Occipital lobe (tissue), 2 donors: ENCODE results near the gene DNM3. TPM values are rescaled to one million over a fixed set of nuclear protein-coding genes. Genes with fewer than 3 reads are reported as not detected.

Experiments used
- DNase-seq: peaks from one replicate; lab custom pipeline; 2025; lab: John Stamatoyannopoulos, UW
- total RNA-seq: library from RNA; depleted of rRNA; stranded (reverse); fragments of >200 nt; gene quantifications from one replicate; pipeline ENCODE4 v1.2.3, GENCODE V29; 2014

Gene DNM3
- total RNA-seq, 1 donor from 2014 or later: 115 TPM

GRCh38 chr1:172322219-172323061 is 481.1 kb downstream of the DNM3 start:
- DNase-seq: no peak

- DNase-seq: no peak
Observed at GRCh38 chr1:172323686-172324085, 482.4 kb downstream of the DNM3 start.

GRCh38 chr1:172324086-172324485 is 482.8 kb downstream of the DNM3 start:
- no peak for DNase-seq

DNA sequence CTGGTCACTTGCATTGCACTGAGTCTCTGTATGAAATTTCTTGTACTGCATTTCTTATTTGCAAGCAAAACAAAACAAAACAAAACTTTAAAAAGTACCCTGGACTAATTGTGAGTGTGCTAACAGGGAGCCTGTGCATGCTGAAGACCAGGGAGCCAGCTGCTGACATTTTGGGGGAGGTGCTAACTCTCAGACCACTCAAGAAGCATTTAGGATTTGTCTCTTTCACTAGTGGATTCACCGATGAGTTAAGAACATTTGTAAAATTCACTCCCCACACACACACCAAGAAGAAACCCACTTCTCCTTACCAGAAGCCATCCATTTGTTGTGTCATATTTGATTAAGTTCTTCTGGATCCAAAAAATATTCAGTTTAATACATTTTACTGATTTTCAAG is 483.5 kb downstream of the DNM3 start:
- no peak for DNase-seq

DNA sequence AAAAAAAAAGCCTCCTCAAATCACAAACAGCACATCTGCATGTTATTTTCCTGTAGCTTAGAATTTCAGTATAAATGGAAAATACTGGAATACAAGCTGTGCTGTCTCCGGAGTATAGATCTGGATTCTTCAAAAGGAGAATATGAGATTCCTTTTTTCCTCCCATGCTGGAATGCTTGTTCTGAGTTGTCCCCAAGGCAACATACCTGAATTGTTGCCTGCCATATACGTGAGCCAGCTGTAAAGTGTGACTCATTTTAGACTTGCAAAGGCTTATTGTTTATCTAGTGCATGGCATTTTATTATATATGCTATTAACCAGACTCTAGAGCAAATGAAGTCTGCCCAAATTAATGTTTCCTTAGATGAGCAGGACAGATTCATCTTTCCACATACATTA is 484.2 kb downstream of the DNM3 start:
- DNase-seq: no peak

DNA sequence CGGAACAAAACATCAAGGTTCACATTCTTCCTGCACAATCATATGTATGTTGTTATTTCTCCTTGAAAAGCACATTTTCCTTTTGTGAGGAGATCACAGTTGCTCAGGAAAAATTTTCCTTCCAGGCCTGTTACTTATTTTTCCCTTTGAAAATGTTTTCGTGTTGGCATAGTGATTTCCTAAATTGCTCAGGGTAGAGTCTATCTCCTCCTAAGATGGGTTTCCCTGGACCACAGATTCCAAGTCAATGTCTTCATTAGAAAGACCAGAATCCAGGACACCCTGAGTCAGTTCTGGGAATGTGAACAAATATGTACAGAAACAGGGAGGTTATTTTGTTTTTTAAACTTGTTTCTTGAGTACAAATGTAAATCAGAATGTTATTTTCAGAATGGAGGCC is 484.8 kb downstream of the DNM3 start:
- no peak for DNase-seq

DNA sequence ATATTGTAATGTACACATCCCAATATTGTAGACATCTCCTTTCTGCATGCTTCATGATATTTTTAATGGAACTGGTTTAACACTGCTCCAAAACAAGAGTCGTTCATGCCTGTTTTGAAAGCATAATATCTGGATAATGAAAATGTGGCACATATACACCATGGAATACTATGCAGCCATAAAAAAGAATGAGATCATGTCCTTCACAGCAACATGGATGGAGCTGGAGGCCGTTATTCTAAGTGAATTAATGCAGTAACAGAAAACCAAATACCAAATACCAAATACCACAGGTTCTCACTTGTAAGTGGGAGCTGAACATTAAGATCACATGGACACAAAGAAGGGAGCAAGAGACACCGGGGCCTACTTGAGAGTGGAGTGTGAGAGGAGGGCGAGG is 487.0 kb downstream of the DNM3 start:
- no peak for DNase-seq

- no peak for DNase-seq
Observed at GRCh38 chr1:172332230-172332629, 490.9 kb downstream of the DNM3 start.

DNA sequence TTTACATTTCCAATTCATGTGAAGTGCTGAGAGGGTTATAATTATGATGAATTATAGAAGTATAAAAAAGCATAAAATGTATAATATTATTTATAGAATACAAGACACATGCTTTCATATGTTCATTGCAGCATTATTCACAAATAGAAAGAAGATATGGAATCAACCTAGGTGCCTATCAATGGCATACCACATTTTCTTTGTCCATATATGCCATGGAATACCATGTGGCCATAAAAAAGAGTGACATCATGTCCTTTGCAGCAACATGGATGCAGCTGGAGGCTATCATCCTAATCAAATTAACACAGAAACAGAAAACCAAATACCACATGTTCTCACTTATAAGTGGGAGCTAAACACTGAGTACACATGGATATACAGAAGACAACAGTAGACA is 494.1 kb downstream of the DNM3 start:
- no peak for DNase-seq

- no peak for DNase-seq
Observed at GRCh38 chr1:172338295-172338735, 497.0 kb downstream of the DNM3 start.

DNA sequence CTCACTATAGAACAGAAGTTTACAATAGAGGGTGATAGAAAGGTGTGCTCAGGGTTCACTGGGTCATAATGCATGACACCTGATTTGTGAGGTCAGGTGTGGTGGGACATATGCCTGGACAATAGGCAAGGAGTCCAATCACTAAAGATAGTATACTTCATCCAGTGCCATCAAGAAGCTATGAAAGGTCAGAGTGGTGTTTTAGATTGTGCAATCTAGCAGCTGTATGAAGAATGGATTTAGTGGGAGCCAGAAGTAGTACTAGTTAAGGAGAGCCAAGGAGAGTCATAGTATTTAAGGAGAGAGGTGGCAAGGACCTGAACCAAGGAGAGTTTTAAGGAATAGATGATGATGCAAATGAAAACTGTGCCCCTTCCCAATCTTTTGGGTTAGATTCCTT is 498.5 kb downstream of the DNM3 start:
- DNase-seq: no peak

GRCh38 chr1:172340520-172340919 is 499.2 kb downstream of the DNM3 start:
- DNase-seq: no peak

DNA sequence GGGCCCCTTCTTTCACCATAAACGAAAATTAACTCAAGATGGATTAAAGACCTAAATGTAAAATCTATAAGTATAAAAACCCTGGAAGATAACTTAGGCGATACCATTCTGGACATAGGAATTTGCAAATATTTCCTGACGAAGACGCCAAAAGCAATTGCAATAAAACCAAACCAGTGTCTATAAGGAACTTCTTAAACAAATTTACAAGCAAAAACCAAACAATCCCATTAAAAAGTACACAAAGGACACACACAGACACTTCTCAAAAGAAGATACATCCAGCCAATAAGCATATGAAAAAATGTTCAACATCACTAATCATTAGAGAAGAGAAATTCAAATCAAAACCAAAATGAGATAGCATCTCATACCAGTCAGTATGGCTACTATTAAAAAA is 500.4 kb downstream of the DNM3 start:
- no peak for DNase-seq

- no peak for DNase-seq
Observed at GRCh38 chr1:172342584-172343239, 501.4 kb downstream of the DNM3 start.

DNA sequence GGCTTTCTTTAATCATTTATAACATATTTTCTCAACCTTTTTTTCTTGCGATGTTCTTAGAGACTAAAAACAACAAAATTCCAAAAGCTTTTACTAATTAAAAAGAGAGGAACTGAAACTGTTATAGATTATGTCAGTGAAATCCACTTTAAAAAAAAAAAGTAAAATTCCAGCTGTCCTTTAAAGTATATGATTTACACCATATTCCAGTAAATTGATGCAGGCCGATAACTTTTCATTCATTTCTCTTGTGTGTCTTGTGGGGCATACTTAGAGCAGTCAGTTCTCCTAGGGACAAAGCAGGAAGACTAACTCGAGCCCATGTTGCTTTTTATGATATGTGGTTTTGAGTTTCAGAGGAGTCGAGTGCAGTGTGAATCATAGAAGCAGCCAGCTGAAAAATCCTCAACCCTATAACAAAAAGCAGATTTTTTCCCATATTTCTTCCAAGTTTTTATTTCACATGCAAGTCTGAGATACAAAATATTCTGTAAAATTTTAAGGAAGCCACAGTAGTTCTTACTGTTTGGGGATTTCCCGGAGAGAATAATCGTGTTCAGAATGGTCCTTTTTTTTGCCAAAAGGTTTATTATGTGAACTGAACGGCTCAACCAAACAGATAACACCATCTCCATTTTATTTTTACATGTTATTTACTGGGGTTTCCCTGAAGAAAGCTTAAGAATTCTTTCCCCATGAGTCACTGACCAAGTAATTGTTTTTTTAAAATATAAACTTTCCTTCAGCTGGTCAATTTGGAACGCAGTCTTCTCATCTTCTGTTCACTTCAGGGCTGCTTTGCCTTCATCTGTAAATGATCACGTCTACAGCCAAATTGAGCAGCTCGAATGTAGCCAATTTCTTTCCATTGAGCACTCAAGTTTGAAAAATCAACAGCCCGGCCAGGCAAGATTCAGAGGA is 502.2 kb downstream of the DNM3 start:
- no peak for DNase-seq

DNA sequence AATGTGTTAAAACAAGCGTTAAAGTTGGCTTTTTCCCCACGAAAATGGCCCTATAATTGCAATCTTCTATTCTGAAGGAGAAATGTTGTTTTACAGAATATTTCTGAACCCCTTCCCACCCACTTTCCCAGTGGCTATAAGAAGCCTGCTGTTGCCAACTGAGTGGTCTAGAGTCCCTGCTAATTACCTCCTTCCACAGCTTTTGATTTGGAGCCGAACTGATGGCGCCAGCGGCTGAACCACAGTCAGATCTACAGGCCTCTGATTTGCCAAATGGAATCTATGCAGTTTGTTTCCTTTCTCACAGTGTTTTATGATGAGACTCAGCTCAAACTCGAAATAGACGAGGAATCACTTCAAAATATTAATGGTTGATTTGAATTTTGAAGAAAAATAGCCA is 503.1 kb downstream of the DNM3 start:
- no peak for DNase-seq

DNA sequence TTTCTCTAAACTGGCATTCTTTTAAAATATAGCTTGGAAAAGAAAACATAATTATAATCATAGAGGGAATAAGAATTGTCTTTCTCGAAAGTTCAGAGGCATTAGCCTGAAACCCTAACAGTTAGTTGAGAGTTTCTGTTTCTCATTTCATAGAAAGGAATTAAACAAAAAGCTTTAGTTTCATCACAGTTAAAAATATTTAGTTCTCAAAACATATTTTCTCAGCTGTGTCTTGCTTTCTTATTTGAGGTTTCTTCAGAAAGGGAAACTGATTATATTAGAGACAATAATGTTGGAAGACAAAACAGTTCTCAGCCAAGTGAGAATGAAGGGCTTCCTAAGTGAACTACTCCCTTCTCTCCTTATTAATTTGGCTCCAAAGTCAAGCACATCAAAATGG is 503.8 kb downstream of the DNM3 start:
- DNase-seq: no peak

DNA sequence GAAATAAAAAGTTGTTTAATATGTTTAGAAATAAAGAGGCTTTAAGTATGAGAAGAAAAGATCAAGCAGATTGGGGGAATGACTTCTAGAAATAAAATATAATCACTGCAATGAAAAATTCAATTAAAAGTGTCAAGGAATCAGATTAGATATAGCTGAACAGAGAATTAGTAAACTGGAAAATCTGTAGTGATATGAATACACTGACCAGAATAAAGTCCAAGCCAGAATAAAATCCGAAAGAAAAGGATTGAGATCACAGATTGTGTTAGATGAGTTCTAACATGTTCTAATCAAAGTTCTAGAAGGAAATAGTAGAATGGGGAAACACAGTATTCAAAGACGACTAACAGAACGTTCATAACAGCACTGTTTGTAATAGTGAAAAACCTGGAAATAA is 506.1 kb downstream of the DNM3 start:
- no peak for DNase-seq

DNA sequence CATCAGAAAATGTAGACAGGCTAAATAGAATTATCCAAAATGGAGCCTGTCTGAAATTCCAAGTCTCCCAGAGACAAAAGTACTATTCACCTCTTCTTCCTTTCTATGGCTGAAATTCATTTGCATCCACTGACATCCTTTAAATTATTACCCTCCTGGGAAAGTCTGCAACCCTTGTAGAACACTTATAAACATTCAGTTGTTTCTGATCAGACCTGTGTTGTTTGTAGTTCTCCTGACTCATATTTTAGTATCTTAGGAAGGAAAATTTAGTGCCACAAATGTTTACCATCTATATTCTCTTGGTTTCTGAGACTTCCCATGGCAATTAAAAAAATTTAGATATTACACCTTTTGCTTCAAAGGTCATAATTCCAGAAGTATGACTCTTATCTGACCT is 509.6 kb downstream of the DNM3 start:
- DNase-seq: no peak

DNA sequence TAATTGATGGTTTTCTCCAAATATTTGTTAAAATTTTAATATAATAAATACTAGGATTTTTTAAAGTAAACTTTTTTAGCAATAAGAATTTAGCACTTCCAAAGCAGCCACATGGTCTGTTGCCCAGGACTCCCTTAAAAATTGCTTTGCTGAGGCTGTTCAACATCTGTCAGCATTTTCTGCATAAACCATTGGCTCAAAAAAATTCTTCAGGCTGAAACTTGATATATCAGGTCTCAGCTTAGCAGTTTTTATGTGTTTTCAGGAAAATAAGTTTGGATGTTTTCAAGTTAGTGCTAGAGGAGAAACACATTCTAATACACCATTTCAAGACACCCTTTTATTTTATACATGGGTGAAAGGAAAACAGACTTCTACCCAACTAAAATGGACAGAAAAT is 510.0 kb downstream of the DNM3 start:
- DNase-seq: no peak

GRCh38 chr1:172351754-172352161 is 510.5 kb downstream of the DNM3 start:
- DNase-seq: no peak

DNA sequence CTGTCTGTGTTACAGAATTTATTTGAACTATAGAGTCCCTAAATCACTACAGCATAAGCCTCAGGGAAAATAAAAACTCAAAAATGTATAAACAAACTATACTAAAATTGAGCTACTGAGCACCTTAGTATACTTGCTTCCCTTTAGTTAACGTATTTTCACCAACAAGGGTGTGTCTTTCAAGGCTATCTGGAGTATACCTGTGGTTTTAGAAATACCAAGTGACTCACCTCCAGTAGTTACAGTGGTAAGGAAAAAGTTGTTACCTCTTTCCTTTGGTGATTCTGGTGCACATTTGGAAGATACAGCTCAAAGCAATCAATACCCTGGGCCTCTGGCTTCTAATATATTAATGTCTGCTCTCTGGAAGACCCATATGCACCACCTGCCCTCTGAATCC is 511.1 kb downstream of the DNM3 start:
- no peak for DNase-seq
